HepG2 (cell line): Measurements from ENCODE around the gene SLC17A9. TPM values are rescaled to one million over a fixed set of nuclear protein-coding genes. Genes with fewer than 3 reads are reported as not detected.
A peak's percentile ranks its signal among the peaks of the same experiment; 100 is the strongest.

ENCODE experiments used
- CREB1 ChIP-seq, 2 experiments: fragments of 450-650 bp in 1 of 2; IDR thresholded peaks; 2 replicates each; pipeline ENCODE4 v1.6.1; 2016 to 2017; ENCODE audit warnings: control low read depth in 1 of 2, mild to moderate bottlenecking in 1 of 2, missing compliant biosample characterization in 1 of 2, missing genetic modification characterization in 1 of 2
- FLYWCH1 ChIP-seq: sonication (generic); formaldehyde crosslinking; IDR thresholded peaks from 2 replicates; pipeline ENCODE4 v1.8.1; 2023; ENCODE audit warnings: mild to moderate bottlenecking, missing genetic modification reagents
- NCOA1 ChIP-seq: sonication (generic); formaldehyde crosslinking; IDR thresholded peaks from 2 replicates; pipeline ENCODE4 v1.9.0; 2021; ENCODE audit warnings: missing genetic modification reagents
- NFATC3 ChIP-seq: sonication (generic); formaldehyde crosslinking; IDR thresholded peaks from 2 replicates; pipeline ENCODE4 v1.5.1; 2020; ENCODE audit warnings: mild to moderate bottlenecking, missing genetic modification reagents
- POLR2A ChIP-seq, 2 experiments: IDR thresholded peaks; 2 replicates each; pipeline ENCODE4 v1.6.1; 2011; ENCODE audit warnings: low read depth in 2 of 2, low read length in 2 of 2, mild to moderate bottlenecking in 1 of 2, moderate library complexity in 1 of 2; ENCODE audit not compliant: insufficient read depth in 1 of 2
- POLR2G ChIP-seq: fragments of 200-400 bp; formaldehyde crosslinking; IDR thresholded peaks from 2 replicates; pipeline ENCODE4 v1.6.1; 2018; ENCODE audit warnings: mild to moderate bottlenecking, low read depth, low read length, moderate library complexity
- PPARG ChIP-seq: conservative IDR thresholded peaks from 2 replicates; pipeline ENCODE4 v1.6.1; 2016; ENCODE audit warnings: missing biosample characterization, missing genetic modification reagents
- ZNF224 ChIP-seq: sonication (generic); formaldehyde crosslinking; IDR thresholded peaks from 2 replicates; pipeline ENCODE4 v1.5.0; 2020; ENCODE audit warnings: mild to moderate bottlenecking, missing genetic modification reagents
- ZNF556 ChIP-seq: sonication (generic); formaldehyde crosslinking; IDR thresholded peaks from 2 replicates; pipeline ENCODE4 v1.4.0; 2020; ENCODE audit warnings: mild to moderate bottlenecking, missing genetic modification reagents, borderline replicate concordance
- polyA plus RNA-seq, 8 experiments: library from polyadenylated mRNA; depleted of rRNA in 3 of 8; stranded (reverse) in 7 of 8; unstranded in 1 of 8; fragments of >200 nt; fragmentation: Illumina TruSeq in 4 of 8; extraction: Trizol in 4 of 8; gene quantifications; 2 replicates each; pipeline versions ENCODE4 v1.2.1 to v1.2.3, GENCODE V29; 2011 to 2016; ENCODE audit warnings: low read depth in 4 of 8, missing spikeins in 1 of 8, mixed read lengths in 1 of 8; ENCODE audit not compliant: insufficient read depth in 1 of 8
- total RNA-seq, 5 experiments: library from RNA; depleted of rRNA; stranded (reverse); fragments of >200 nt; fragmentation: Illumina TruSeq; extraction: Trizol; gene quantifications; 2 replicates each; pipeline ENCODE4 v1.2.3, GENCODE V29; 2016; ENCODE audit warnings: low read depth in 1 of 5
- TF ChIP-seq, protein P1 (sequence below): sonication (generic); formaldehyde crosslinking; IDR thresholded peaks from 2 replicates; pipeline ENCODE4 v1.4.0; 2020; ENCODE audit warnings: missing genetic modification reagents
- TF ChIP-seq, protein P2 (sequence below): sonication (generic); formaldehyde crosslinking; IDR thresholded peaks from 2 replicates; pipeline ENCODE4 v1.5.1; 2020; ENCODE audit warnings: mild to moderate bottlenecking, missing genetic modification reagents, borderline replicate concordance
- TF ChIP-seq, protein P3 (sequence below): IDR thresholded peaks from 2 replicates; pipeline ENCODE4 v1.6.1; 2018; ENCODE audit warnings: missing genetic modification reagents, mild to moderate bottlenecking, missing compliant biosample characterization
- TF ChIP-seq, protein P4 (sequence below): sonication (generic); formaldehyde crosslinking; IDR thresholded peaks from 2 replicates; pipeline ENCODE4 v1.5.0; 2020; ENCODE audit warnings: missing genetic modification reagents
- TF ChIP-seq, protein P5 (sequence below): sonication (generic); formaldehyde crosslinking; IDR thresholded peaks from 2 replicates; pipeline ENCODE4 v1.4.0; 2020; ENCODE audit warnings: mild to moderate bottlenecking, low read depth, missing genetic modification reagents
- TF ChIP-seq, protein P6 (sequence below): sonication (generic); formaldehyde crosslinking; IDR thresholded peaks from 2 replicates; pipeline ENCODE4 v1.8.0; 2022; ENCODE audit warnings: mild to moderate bottlenecking, missing genetic modification reagents, moderate library complexity

The SLC17A9 gene
- total and polyA plus RNA-seq, 2 of the 13 experiments (the other 11 are each of a cell fraction or from before 2014, with no cell fraction given), result 110 to 191 TPM

DNA sequence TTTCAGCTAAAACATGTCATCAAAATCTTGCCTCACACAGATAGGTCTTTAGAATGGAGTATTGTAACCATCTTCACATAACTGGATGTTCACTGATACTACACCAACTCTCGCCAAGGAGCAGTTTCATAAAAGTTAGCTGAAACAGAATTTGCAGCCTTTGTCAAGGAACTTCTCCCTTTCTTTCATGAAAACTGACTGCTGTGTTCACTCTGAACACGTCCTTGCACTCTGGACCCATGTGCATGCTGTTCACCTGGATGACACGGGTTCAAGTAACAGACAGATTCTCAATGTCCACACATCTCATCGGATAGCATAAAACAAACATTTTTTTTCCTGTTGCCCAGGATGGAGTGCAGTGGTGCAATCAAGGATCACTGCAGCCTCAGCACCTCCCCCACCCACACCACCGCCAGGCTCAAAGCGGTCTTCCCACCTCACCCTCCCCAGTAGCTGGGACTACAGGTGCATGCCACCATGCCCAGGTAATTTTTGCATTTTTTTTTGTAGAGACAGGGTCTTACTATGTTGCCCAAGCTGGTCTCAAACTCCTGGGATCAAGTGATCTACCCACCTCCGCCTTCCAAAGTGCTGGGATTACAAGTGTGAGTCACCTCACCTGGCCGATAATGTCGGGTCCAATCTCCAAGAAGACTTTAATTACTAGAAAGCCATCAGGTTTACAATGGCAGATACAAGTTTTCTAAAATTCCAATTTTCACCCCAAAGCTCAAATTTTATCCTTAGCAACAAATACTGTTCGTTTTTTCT lies 35.6 kb upstream of the SLC17A9 start (continued):
- TF ChIP-seq, protein P1, sequence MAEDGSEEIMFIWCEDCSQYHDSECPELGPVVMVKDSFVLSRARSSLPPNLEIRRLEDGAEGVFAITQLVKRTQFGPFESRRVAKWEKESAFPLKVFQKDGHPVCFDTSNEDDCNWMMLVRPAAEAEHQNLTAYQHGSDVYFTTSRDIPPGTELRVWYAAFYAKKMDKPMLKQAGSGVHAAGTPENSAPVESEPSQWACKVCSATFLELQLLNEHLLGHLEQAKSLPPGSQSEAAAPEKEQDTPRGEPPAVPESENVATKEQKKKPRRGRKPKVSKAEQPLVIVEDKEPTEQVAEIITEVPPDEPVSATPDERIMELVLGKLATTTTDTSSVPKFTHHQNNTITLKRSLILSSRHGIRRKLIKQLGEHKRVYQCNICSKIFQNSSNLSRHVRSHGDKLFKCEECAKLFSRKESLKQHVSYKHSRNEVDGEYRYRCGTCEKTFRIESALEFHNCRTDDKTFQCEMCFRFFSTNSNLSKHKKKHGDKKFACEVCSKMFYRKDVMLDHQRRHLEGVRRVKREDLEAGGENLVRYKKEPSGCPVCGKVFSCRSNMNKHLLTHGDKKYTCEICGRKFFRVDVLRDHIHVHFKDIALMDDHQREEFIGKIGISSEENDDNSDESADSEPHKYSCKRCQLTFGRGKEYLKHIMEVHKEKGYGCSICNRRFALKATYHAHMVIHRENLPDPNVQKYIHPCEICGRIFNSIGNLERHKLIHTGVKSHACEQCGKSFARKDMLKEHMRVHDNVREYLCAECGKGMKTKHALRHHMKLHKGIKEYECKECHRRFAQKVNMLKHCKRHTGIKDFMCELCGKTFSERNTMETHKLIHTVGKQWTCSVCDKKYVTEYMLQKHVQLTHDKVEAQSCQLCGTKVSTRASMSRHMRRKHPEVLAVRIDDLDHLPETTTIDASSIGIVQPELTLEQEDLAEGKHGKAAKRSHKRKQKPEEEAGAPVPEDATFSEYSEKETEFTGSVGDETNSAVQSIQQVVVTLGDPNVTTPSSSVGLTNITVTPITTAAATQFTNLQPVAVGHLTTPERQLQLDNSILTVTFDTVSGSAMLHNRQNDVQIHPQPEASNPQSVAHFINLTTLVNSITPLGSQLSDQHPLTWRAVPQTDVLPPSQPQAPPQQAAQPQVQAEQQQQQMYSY (CRISPR knock-in tag), result no peak
- TF ChIP-seq, protein P2, sequence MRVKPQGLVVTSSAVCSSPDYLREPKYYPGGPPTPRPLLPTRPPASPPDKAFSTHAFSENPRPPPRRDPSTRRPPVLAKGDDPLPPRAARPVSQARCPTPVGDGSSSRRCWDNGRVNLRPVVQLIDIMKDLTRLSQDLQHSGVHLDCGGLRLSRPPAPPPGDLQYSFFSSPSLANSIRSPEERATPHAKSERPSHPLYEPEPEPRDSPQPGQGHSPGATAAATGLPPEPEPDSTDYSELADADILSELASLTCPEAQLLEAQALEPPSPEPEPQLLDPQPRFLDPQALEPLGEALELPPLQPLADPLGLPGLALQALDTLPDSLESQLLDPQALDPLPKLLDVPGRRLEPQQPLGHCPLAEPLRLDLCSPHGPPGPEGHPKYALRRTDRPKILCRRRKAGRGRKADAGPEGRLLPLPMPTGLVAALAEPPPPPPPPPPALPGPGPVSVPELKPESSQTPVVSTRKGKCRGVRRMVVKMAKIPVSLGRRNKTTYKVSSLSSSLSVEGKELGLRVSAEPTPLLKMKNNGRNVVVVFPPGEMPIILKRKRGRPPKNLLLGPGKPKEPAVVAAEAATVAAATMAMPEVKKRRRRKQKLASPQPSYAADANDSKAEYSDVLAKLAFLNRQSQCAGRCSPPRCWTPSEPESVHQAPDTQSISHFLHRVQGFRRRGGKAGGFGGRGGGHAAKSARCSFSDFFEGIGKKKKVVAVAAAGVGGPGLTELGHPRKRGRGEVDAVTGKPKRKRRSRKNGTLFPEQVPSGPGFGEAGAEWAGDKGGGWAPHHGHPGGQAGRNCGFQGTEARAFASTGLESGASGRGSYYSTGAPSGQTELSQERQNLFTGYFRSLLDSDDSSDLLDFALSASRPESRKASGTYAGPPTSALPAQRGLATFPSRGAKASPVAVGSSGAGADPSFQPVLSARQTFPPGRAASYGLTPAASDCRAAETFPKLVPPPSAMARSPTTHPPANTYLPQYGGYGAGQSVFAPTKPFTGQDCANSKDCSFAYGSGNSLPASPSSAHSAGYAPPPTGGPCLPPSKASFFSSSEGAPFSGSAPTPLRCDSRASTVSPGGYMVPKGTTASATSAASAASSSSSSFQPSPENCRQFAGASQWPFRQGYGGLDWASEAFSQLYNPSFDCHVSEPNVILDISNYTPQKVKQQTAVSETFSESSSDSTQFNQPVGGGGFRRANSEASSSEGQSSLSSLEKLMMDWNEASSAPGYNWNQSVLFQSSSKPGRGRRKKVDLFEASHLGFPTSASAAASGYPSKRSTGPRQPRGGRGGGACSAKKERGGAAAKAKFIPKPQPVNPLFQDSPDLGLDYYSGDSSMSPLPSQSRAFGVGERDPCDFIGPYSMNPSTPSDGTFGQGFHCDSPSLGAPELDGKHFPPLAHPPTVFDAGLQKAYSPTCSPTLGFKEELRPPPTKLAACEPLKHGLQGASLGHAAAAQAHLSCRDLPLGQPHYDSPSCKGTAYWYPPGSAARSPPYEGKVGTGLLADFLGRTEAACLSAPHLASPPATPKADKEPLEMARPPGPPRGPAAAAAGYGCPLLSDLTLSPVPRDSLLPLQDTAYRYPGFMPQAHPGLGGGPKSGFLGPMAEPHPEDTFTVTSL (CRISPR knock-in tag), result peak; percentile 90
- TF ChIP-seq POLR2A (IDR thresholded peaks at IDR 0.05; ENCODE audit: insufficient read depth in 1 of 2, low read depth in 2 of 2, low read length in 2 of 2) (peak; percentile 53 to 54; a peak in 3 of 4 replicates), CREB1 (IDR thresholded peaks at IDR 0.05) (peak; percentile 53; the same call in 1 of the 2 replicates), CREB1 (CRISPR knock-in tag; IDR thresholded peaks at IDR 0.05) (peak; percentile 72), ZNF556 (CRISPR knock-in tag) (peak; percentile 98), NCOA1 (CRISPR knock-in tag) (peak; percentile 99), PPARG (CRISPR knock-in tag) (peak; percentile 84), NFATC3 (0 out of 2 replicates have a peak, but pooled peaks have one; percentile 73), POLR2G (no peak), FLYWCH1 (CRISPR knock-in tag) (no peak), ZNF224 (CRISPR knock-in tag) (peak; percentile 96; the same call in 1 of the 2 replicates)
- TF ChIP-seq, protein P3, sequence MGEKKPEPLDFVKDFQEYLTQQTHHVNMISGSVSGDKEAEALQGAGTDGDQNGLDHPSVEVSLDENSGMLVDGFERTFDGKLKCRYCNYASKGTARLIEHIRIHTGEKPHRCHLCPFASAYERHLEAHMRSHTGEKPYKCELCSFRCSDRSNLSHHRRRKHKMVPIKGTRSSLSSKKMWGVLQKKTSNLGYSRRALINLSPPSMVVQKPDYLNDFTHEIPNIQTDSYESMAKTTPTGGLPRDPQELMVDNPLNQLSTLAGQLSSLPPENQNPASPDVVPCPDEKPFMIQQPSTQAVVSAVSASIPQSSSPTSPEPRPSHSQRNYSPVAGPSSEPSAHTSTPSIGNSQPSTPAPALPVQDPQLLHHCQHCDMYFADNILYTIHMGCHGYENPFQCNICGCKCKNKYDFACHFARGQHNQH (CRISPR knock-in tag), result peak; percentile 97
- TF ChIP-seq, protein P4, sequence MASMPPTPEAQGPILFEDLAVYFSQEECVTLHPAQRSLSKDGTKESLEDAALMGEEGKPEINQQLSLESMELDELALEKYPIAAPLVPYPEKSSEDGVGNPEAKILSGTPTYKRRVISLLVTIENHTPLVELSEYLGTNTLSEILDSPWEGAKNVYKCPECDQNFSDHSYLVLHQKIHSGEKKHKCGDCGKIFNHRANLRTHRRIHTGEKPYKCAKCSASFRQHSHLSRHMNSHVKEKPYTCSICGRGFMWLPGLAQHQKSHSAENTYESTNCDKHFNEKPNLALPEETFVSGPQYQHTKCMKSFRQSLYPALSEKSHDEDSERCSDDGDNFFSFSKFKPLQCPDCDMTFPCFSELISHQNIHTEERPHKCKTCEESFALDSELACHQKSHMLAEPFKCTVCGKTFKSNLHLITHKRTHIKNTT (CRISPR knock-in tag), result no peak
- TF ChIP-seq, protein P5, sequence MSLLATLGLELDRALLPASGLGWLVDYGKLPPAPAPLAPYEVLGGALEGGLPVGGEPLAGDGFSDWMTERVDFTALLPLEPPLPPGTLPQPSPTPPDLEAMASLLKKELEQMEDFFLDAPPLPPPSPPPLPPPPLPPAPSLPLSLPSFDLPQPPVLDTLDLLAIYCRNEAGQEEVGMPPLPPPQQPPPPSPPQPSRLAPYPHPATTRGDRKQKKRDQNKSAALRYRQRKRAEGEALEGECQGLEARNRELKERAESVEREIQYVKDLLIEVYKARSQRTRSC (CRISPR knock-in tag), result no peak
- TF ChIP-seq, protein P6, sequence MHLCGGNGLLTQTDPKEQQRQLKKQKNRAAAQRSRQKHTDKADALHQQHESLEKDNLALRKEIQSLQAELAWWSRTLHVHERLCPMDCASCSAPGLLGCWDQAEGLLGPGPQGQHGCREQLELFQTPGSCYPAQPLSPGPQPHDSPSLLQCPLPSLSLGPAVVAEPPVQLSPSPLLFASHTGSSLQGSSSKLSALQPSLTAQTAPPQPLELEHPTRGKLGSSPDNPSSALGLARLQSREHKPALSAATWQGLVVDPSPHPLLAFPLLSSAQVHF (CRISPR knock-in tag), result no peak
